Gastrocnemius medialis (tissue), 4 donors: ENCODE data around the gene MTM1.

Experiments used
- POLR2A ChIP-seq, 2 donors: fragments of 450-650 bp; IDR thresholded peaks; one replicate each; pipeline ENCODE4 v1.6.1; 2017; ENCODE audit warnings: antibody characterized with exemption in 2 of 2, mild to moderate bottlenecking in 2 of 2, moderate library complexity in 2 of 2
- TF ChIP-seq, protein P1 (sequence below), 5 experiments: fragments of 450-650 bp in 3 of 5; fragments of 200-600 bp in 2 of 5; sonication (generic) in 2 of 5; IDR thresholded peaks in 4 of 5; conservative IDR thresholded peaks in 1 of 5; 1 replicate in 4 of 5; 2 replicates in 1 of 5; pipeline ENCODE4 v1.5.1; 2016 to 2019; ENCODE audit warnings: antibody characterized with exemption in 5 of 5, mild to moderate bottlenecking in 3 of 5, moderate library complexity in 3 of 5

DNA sequence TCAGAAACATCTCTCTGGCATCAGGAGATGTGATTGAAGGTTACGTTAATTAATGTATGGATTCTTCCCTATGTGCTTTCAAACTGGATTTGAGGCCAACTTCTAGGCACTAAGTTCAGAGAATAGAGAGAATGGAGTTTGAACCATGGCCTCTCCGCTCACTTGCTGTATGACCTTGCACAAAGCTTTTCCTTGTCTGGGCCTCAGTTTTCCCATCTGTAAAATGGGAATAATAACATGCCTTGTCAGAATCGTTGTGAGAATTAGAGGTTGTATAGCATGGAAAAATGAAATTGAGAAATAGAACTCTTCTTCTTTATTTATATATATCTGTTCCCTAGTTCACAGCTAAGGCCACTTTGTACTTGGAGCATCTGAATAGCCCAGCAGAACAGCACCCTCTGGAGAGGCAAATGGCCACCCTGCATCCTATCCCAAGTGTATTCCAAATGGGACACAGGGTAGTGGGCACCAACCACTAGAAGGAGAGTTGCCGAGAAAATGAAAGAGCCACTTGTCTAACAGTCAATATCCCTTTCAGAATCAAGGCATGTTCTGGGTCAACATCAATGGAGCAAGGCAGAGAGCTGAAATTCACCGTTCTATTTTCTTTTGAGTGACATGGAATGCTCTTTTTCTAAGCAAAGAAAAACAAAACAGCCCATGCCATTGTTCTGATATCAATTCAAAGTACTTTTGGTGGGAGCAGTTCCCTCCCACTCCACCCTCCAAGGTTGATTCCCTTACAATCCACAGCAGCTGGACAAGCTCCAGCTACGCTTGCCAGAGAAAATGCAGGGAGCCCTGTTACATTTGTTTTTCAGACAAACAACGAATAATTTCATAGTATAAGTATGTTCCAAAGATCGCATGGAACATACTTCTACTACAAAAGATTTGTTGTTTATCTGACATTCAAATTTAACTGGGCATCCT, 23.3 kb upstream of the MTM1 start:
- no peak for TF ChIP-seq POLR2A (IDR thresholded peaks at IDR 0.05)
- TF ChIP-seq, protein P1, sequence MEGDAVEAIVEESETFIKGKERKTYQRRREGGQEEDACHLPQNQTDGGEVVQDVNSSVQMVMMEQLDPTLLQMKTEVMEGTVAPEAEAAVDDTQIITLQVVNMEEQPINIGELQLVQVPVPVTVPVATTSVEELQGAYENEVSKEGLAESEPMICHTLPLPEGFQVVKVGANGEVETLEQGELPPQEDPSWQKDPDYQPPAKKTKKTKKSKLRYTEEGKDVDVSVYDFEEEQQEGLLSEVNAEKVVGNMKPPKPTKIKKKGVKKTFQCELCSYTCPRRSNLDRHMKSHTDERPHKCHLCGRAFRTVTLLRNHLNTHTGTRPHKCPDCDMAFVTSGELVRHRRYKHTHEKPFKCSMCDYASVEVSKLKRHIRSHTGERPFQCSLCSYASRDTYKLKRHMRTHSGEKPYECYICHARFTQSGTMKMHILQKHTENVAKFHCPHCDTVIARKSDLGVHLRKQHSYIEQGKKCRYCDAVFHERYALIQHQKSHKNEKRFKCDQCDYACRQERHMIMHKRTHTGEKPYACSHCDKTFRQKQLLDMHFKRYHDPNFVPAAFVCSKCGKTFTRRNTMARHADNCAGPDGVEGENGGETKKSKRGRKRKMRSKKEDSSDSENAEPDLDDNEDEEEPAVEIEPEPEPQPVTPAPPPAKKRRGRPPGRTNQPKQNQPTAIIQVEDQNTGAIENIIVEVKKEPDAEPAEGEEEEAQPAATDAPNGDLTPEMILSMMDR (IDR thresholded peaks at IDR 0.05 in 4 of 5, conservative IDR thresholded peaks at IDR 0.05 in 1 of 5) = no peak
